GM18909 (cell line): ENCODE data around the gene MEIOC.
"Not testable (repeated sequence)": the region's sequence is repeated elsewhere in the genome, so short reads cannot be mapped to it uniquely, and the experiment has no call there.

ENCODE experiments used
- ATAC-seq: cut with Tn5 transposase; IDR thresholded peaks from one replicate; pipeline ENCODE4 v1.9.1; 2021; ENCODE audit warnings: mild to moderate bottlenecking; ENCODE audit not compliant: unreplicated experiment, poor library complexity

MEIOC gene

DNA sequence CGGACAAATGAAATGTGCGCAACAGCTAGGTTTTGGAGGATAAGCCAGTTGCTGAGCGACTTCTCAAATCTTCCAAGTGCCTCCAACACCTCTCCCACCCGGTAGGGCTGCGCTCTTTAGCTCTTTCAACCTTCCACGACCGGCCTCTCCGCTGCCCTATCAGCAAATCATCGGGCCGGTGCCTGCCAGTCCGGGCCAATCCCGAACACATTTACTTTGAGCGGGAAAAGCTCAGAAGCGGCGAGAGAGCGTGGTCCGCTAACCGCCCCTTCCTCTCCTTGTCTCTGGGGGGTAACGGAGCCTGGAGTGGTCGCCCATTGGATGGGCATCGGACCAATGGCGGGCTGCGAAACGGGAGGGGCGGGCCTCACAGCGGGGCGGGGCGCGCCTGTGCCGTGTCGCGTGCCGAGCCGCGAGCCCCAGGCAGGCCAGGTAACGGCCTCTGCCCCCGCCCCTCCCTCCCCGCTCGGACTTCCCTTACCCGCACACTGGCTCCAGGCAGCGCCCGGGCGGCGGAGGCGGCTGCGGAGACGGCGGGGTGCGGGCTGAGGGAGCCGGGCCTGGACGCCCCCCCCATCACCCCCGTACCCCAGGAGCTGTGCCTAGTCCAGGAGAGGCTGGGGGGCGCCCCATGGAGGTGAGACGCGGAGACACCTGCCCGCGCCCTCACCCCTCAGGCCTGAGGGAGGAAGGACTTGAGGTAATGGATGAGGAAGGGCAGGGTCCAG lies at the start of gene MEIOC:
TSS of gene MEIOC (plus strand) at position 486 of the 728 bp plus-strand sequence. CDS start at position 632, 146 bp downstream.
- no peak for ATAC-seq

DNA sequence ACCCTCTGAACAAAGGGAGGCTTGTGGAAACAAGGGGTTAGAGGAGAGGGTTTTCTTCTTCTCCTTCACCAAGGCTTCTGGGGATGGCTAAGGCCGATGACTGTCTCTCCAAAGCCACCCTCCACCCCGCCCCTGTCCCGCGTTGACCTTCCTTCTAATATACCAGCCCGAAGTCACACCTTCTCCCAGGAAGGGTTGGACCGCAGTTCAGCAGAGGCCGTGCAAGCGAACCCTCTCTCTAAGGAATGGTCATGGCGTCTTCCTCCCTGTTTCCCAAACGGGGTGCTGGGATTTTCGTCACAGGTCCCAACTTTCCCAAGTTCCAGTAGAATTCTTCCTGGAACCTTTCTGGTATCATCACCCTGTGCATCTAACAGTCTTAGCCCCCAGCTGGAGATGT lies 49.6 kb upstream of the MEIOC start:
- no peak for ATAC-seq

DNA sequence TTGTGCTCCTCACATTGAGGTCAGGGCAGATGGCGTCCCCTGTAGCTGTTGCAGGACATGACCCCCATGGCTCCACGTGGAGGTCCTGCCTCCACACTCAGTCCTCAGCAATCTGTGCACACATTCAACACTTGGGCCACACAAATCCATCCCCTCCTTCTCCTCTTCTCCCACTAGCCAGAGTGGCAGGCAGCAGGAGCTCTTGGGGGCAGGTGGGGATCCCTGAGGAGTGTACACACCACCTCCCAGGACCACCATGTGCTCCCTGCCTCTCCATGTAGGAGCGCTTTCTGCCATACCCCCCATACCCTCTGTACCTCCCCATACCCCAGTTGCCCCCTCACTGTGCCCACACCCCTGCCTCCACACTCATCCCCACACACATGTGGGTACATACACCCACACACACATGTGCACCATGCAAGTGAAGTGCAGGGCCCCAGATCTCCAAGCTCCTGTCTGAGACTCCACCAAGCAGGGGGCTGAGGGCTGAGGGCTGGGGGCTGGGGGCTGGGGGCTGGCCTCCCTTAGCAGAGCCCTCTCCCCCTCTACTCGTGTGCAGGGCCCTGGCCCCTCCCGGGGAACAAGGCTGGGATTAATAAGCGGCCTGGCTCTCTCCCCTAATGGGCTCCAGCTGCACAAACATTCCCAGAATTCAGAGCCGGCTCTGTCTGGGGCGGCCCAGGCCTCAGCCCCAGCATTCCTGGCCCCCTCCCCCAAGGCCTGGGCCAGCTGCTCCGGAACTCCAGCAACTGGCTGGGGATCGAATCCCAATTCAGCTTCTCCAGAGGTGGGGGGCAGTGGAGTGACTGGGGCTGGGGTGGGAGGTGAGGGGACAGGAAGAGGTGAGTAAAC lies 48.2 kb upstream of the MEIOC start:
- no peak for ATAC-seq

DNA sequence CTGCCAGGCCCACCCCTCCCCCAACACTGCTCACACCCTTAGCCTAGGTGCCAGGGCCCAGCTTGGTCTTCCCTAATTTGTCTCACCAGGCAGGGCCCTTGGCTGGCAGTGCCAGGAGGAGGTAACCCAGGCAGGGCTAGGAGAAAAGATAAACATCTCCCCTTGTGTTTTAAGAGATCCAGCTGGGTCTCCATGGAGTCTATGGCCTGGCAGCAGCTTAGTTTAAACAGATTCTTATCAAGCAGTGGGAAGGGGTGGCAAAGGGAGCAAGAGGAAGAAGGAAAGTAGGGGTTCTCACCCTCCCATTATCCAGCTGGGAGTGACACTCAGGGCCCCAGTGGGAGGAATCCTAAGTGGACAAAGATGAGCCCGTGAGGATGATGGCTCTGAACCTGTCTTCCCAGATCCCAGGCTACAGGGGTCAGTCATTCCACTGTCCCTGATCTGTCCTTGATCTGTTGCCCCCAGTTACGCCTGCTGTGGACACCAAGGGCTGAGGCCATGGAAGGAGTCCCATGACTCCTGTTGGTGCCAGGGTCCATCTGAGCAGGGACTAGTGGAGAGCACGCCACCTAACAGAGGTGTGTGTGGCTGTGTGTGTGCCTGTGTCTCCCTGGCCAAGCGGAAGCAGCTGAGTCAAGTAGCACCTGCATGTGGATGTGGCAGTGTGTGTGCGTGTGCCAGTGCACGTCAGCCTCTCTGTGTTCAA lies 47.4 kb upstream of the MEIOC start:
- ATAC-seq: no peak

DNA sequence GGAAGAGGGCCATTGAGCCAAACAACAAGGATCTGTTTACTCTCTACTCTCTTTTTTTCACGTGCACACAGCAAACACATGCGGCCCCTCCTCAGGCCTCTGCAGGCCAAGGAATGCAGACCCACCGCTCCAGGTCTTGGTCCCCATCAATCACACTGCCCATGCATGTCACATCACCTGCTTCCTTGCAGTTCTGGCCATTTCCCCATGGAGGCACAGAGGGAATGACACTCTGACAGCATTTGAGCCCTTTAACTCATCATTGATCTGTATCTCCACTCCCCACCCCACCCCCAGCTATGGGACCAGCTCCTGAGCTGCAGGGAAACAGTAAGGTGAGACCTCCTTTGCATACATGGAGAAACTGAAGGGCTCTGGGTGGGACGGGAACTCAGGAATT lies 45.9 kb upstream of the MEIOC start:
- ATAC-seq: no peak

DNA sequence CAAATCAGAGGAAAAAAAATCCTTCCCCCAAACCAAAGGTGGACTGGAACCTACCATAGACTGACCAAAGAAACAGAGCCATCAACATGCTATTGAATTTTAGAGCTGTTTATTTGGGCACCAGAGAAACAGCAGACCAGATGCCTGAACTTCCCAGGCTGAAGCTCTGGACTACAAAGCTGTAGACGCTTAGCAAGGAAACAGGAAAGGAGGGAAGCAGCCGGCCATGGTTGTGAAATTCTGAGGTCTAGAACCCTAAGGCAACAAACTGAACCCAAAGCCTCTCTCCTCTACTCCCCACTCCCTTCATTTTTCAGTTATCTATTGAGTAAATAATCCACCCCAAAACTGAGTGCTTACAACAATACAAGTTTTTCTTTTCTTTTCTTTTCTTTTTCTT lies 45.4 kb upstream of the MEIOC start:
- no peak for ATAC-seq

DNA sequence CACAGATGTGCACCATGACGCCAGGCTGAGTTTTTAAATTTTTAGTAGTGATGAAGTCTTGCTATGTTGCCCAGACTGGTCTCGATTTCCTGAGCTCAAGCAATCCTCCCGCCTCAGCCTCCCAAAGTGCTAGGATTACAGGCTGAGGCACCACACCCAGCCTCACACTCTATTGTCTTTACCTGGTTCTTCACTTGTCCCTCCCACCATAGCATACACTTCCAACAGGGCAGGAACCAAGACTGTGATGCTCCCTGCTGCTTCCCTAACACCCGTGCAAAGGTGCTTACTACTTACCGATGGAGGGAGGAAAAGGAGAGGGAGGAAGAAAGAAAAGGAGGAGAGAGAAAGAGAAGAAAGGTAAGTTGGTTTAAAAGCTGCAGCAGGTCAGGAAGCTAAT lies 41.4 kb upstream of the MEIOC start:
- ATAC-seq: no peak

DNA sequence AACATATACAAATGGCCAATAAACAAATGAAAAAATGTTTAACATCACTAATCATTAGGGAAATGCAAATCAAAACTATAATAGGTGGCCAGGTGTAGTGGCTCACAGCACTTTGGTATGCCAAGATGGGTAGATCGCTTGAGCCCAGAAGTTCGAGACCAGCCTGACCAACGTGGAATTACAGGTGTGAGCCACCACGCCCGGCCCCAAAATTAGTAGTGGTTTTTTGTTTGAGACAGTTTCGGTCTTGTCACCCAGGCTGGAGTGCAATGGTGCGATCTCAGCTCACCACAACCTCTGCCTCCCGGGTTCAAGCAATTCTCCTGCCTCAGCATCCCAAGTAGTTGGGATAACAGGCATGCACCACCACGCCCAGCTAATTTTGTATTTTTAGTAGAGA lies 37.6 kb upstream of the MEIOC start:
- ATAC-seq: not testable (repeated sequence)

DNA sequence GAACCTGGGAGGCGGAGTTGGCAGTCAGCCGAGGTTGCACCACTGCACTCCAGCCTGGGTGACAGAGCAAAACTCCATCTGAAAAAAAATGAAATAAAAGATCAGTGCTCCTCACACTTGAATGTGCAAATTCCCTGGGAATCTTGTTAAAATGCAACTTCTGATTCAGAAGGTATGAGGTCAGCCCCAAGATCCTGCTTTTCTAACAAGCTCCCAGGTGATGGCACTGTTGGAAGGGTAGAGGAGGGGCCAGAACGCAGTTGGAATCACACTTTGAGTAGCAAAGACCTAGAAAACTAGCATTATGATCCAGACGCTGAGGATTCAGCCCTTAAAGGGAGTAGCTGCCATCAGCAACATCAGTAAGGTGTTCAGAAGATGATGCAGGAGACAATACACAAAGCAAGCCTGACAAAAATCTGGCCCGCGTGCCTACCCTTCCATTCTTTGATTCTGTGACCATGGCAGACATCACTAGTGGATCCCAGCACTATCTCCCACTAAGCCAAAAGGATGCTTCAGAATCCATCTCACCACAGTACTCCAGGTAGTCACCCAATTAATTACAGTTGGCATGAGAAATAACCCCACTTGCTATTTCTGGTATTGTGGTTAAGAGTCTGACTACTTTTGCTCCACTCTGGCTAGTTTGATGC lies 33.1 kb upstream of the MEIOC start:
- no peak for ATAC-seq

DNA sequence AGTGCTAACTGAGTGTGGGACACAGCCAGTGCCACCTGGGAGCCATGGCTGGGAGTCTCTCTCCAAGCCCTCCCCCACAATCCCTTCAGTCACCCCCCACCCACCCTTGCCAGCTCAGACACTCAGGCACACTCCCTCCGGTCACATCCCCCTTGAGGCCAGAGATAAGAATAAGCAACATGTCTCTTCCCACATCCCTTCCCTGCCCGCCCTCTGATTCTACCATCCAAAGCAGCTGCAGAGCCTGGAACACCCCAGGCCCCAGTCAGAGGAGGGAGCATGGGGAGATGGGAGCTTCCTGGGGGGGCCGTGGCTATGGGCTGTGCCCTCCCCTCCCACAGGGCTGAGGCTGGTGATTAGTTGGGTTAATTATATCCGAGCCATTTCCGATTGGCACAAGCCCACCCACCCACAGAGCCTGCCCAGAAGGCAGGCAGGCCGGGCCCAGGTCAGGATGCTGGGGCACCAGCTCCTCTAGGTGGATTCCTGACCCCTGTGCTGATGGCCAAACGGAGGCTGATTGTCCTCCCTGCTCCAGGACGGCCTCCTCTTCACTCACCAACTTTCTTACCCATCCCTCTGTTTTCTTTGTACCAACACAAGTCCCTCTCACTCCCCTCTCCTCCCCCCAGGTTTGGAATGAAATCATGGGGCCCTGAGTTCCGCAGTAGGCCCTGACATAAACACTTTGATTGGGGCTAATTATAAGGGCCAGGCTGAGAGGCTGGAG lies 28.6 kb upstream of the MEIOC start:
- ATAC-seq: no peak

DNA sequence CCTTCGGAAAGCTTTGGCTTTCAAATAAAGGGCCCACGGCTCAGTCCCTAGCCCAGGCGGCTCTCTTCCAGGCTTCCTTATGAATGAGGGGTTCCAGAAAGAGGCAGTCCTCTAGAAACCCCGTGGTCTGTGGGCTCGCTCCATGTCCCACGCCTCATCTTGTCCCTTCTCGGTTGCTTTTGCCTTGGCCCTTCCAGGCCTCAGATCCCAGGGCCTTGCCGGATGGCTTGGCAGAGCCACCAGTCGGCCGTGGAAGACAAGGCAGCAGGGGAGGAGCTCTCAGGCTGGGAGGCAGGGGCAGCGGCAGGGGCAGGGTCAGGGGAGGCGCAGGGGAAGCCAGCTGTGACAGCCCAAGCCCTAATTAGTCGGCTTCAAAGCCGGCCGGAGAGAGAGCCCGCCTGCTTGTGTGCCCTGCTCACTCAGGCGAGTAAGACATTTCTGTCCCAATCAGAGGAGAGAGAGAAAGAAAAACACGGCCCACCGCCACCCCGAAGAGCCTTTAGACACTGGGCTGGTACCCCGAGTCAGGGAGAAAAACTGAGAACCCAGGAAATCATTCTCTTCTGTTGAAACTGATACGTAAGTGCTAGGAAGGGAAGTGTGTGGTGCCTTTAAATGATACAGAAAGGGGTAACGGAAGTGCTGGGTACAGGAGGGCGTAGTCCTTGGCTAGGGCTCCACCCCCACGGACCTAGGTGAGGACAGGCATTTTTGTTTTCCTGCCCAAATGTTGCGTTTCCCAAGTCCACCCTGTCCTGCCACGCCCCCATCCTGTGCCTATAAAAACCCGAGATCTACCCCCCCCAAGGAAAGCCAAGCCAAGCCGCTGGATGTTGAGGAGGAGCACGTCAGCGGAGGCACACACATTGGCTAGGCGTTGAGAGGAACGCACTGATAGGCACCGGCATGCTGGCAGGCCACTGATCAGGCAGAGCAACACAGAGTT lies 27.8 kb upstream of the MEIOC start:
- ATAC-seq: no peak

DNA sequence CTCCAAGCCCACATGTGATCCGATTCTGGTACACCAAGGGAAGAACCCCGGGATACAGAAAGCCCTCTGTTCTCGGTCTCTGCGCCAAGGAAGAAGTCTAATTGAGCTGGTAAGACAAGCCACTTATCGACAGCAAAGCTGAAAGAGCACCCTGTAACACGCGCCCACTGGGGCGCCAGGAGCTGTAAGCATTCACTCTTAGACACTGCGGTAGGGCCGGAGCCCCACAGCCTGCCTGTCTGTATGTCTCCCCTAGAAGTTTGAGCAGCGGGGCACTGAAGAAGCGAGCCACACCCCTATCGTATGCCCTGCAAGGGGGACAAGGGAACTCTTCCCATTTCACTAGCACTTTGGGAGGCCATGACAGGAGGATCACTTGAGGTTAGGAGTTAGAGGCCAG lies 27.0 kb upstream of the MEIOC start:
- no peak for ATAC-seq

DNA sequence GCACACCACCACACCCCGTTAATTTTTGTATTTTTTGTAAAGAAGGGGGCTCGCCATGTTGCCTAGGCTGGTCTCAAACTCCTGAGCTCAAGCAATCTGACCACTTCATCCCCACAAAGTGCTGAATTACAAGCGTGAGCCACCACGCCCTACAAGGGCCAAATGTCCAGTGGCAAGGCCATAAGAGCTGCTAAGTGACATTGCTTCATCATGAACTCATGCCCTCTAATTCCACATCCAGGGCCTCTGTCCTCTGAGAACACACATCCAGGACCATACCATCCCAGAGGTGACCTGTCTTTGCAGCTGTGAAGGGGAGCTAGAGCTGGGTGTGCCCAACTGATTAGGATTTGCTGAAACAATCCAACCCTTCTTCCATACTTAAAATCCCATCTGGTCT lies 25.6 kb upstream of the MEIOC start:
- no peak for ATAC-seq

DNA sequence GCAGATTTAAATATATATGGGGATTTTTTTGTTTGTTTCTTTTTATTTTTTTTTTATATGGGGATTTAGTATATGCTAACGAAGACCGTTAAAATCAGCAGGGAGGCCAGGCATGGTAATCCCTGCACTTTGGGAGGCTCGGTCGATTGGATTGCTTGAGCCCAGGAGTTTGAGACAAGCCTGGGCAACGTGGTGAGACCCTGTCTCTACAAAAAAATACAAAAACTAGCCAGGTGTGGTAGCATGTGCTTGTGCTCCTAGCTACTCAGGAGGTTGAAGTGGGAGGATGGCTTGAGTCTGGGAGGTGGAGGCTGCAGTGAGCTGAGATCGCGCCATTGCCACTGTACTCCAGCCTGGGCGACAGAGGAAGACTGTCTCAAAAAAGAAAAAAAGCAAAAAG lies 22.3 kb upstream of the MEIOC start:
- no peak for ATAC-seq

DNA sequence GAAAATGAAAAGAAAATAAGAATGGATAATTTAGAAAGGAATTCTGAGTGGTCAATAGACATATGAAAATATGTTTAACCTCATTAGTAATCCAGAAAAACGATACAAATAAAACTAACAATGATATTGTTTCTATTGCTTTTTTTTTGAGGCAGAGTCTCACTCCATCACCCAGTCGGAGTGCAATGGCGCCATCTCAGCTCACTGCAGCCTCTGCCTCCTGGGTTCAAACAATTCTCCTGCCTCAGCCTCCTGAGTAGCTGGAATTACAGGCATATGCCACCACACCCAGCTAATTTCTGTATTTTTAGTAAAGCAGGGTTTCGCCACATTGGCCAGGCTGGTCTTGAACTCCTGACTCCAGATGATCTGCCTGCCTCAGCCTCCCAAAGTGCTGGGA lies 21.9 kb upstream of the MEIOC start:
- not testable (repeated sequence) for ATAC-seq

DNA sequence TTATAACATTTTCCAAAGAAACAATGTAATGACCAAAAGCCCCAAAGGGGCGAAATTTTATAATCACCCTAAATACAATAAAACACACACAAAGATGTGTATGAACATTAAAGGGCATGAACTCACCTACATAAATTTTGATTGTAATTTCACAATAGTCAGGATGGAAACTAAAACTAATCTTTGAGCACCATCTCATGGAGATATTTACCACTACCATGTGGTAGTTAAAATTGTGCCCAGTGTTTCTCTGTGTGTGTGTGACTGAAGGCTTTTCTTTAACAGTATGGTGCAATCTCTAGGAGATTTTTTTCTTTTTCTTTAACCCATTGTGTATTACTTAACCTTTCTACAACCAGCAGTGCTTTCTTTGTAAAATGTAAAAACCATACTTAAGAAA lies 19.7 kb upstream of the MEIOC start:
- ATAC-seq: no peak

DNA sequence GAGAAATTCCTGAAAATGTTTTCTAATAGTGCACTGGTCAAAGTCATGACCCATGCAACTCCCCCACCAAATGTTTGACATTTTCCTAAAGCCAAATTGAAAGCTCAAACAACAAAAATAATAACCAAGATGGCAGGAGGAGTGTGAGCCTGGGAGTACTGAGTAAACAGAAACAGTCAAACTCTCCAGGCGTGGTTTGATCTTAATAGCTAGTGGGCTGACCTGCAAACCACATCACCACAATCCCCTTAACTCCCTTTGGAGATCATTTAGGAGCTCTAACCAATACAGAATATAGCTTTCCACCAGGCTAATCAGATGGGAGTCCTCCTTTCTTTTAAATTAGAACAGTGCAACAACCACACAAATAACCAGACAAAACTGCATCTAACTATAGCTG lies 19.2 kb upstream of the MEIOC start:
- ATAC-seq: no peak

DNA sequence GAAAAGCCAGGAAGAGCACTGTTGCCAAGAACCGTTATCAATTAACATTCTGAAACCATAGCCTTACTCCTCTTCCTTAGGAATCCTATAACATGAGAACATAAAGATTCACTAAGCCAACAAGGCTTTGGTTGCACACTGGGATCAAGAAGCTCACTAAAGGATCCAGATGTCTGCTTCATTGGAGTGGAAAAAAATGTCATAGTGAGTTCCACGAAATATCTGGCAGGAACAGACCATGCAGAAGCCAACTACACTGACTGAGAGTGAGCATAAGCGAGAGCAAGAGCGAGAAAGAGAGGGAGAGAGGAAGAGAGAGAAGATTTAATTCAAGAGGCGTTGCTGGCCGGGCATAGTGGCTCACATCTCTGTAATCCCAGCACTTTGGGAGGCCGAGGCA lies 13.4 kb upstream of the MEIOC start:
- no peak for ATAC-seq

DNA sequence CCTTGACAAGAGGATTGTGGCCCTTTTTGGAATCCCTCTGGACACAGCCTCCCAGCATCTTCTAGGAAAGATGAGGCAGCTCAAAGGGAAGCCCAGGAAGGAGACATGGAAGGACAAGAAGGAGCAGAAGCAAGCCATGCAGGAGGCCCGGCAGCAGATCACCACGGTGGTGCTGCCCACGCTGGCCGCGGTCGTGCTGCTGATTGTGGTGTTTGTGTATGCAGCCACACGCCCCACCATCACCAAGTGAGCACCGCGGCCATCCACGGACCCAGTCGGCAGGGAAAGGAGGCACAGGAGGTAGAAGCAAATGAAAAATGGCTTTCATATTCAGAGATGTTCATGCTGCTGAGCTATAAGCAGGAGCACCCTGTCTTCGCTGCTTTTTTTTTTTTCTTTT lies 10.9 kb upstream of the MEIOC start:
- no peak for ATAC-seq
